HG03460 (cell line): ENCODE measurements around the gene FAM47C.
"Not testable (repeated sequence)": the region's sequence is repeated elsewhere in the genome, so short reads cannot be mapped to it uniquely, and the experiment has no call there.

Source experiments
- ATAC-seq: cut with Tn5 transposase; IDR thresholded peaks from one replicate; pipeline ENCODE4 v1.9.1; 2021; ENCODE audit not compliant: unreplicated experiment

FAM47C gene

DNA sequence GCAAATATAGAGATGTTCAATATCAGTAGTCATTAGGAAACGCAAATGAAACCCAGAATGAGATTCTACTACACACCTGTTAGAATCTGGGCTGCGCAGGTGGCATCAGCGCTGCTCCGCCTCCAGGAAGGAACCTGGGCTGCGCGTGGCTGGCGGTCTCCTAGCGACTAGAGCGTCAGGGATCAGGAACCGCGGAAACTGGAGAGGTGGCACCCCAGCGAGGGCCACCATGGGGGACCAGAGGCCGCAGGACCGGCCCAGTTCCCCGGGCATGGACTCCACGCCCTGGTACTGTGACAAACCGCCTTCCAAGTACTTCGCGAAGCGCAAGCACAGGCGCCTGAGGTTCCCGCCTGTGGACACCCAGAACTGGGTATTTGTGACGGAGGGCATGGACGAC is at the start of gene FAM47C:
FAM47C (plus strand) TSS at position 185 of the 400 bp plus-strand sequence; CDS start at position 230, 45 bp downstream.
- ATAC-seq, result not testable (repeated sequence)

DNA sequence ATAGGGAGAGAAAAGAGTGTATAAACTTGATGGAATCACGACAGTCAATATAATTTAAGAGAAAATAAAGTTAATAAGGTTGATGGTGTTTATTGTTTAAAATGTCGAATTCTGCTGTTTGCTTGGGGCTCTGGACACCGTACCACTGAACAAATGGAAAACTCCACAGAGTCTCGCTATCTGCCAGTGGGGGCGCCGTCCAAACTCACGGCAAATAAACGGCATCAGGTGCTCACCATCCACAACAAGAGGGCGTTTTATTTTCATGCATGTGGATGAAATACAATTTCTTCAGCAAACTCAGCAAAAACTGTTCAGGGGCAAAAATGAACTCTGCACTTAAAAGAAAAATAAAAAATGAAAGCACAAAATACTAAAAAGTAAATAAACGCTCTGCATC is 46.6 kb upstream of the FAM47C start:
- no peak for ATAC-seq

DNA sequence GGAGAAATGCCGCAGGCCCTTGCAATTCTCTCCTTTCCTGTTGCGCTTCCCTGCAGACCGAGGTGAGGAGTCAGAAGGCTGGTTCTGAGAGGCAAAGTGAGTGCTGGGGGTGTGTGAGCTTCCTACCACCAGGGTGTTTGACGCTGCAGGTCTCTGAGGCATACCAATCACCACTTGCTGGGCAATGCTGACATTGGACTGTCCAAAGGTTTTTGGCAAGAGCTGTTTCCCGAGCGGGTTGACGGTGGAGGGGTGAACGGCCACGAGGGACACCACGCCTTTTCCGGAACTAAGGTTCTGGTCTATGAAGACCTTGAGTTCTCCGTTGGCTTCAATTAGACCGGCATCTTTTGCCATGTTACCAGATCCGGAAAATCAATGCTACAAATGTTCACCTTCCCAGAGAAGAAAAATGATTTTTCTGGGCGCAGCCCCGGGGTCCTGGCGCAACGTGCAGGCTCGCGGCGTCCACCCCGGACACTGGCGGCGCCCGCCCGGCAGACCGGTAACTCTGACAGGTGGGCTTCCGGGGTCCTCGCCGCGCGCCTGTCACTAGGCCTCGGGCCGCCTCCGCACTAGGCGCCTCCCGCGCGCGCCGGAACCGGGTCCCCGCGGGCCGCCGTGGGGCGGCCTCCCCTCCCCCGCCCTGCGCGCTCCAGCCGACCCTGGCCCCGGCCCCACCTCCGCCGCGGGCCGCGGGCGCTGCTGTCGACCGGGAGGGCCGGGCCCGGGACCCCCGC is 44.9 kb upstream of the FAM47C start:
- no peak for ATAC-seq

DNA sequence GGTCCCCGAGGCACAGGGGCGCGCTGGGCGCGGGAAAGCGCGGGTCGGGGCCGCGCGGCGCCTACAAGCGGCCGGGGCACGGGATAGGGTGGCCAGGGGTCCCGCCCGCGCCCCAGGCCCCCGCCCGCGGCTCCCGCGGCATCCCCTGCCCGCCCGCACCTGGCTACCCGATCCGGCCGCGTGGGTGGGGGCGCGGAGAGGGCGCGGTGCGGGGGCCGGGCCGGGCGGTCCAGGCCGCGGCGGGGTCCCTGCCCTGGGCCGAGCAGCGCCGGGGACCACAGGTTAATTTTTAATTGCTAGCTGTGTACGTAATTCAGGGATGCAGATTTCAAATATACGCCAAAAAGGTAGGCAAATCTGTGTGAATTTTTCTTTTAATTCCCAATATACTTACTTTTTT is 44.3 kb upstream of the FAM47C start:
- ATAC-seq, result no peak

DNA sequence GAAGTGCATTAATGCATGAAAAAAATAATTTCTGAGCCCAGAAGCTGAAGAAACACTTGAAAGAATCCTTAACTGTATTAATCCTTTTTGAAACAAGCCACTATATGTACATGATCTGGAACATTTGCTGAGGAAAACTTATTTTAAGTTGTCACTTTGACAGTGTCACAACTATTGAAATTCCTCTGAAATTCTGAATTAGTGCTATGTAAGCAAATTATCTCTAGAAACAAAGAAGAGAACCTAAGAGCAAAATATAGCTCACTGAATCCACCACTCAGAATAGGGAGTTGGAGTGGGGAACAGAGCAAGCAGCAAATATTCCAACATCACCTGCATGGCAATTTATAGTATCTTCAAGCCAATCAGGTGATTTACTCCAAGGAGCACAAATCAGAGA is 34.6 kb upstream of the FAM47C start:
- no peak for ATAC-seq

DNA sequence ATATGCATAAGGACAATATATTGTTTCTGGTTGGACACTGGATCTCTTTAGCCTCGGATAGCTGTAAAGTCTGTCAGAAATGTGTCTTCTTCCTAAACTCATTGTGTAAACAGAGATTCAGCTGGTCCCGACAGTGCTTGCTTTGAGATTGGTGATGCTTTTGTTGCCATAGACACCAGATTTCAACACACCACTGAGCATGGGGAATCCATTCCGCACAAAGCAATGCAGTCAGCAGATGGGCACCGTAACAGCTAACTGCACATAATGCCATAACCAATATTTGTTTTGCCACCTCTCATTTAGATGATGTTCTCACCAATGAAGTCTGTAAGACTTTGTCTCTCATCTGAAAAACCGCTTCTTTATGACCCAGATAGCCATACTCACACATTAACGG is 33.3 kb upstream of the FAM47C start:
- no peak for ATAC-seq

DNA sequence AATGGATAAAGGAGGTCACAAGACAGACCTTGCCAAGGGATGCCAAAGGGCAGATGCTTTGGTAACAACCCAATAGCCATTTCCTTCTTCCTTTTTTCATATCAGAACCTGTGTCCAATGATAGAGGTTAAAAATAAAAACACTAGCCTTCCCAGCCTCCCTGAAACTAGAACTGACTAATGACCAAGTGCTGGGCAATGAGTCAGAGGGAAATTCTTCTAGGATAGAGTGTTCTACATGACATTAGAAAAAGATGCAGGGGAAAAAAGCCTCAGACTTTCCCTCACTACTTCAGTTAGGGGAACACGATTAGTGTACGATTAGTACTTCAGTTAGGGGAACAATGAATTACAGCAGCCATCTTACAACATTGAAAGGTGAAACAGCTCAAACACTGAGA is 29.3 kb upstream of the FAM47C start:
- no peak for ATAC-seq

DNA sequence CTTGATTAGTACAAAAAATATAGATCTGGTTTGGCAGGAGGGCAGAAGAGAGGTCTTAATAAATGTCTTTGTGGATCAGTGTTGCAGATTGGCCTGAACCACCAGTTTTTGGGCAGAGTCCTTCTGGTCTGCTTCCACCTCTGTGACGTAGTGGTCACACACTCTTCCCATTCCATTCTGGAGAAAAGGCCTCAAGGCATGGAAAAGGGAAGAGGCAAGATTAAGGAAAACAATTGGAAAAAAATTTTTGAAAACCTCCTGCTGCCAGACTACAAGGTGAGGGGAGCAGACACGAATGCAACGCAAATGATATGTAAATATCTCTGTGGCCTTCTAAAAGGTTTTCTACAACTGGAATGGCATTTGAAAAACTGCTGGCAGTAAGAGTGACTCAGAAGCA is 24.3 kb upstream of the FAM47C start:
- no peak for ATAC-seq

DNA sequence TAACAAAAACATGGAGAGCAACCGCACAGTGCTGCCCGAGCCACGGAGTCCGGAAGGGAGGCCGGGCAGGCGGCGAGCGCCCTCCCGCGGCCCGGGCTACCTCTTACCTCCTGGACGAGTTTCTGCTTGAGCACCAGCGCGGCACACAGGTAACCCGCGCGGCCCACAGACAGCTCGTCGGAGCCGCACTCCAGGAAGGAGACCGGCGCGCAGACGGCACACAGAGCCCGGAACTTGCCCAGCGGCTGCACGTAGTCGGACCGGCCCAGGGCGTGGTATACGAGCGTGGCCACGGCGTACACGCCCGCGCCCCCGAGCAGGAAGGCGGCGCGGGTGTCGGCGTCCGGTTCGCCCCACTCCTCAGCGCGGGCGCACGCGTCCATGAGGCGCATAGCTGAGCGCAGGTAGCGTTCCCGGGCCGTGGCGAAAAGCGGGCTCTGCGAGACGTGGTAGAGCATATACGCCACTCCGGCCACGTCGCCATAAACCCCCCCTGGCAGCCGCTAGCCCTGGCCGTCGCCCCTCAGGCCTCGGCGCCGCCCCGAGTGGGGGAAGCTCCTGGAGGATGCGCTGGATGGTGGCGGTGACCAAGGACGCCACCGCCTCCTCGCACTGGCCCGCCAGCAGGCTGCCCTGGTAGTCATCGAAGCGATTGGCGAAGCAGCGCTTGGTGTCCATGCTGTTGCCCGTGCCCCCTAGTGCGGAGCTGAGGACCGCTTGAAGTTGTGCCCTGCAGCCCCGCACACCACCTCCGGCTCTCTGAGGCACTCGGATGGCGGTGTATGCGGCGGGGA is 22.6 kb upstream of the FAM47C start:
- ATAC-seq, result not testable (repeated sequence)

DNA sequence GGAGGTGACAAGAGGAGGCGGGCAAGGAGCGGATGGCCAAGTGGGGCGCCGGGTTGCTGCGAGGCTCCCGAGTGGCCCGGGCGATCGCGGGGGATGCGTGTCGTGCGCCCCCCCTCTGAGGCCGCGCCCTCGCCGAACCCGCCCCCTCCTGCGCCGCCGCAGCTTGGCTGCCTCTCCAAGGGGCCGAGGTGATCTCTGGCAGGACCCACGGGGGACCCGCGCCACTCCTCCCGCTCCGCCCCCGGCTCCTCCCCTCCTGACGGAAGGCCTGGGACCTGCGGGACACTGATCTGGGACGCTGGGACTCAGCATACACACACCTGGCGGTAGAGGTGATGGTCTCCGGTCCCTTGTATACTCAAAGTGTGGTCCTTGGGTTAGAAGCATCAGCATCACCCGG is 21.9 kb upstream of the FAM47C start:
- ATAC-seq, result no peak

DNA sequence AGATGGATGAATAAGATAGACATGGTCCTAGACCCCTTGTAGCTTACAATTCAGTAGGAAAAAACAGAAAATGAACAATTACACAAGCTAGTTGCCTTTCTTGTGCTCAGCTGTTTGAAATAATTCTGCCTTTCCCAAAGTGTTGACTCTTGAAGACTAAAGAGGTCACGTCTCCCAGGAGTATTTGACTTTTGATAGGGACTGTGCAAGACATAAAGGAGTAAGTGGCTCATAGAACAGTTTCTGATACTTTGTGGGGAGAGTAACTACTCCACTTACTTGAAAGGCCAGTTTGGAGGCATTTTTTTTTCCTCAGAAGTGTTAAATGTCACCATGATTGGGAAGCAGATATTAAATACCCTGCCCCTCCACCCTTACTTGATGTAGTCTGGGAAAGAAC is 21.0 kb upstream of the FAM47C start:
- ATAC-seq, result not testable (repeated sequence)

DNA sequence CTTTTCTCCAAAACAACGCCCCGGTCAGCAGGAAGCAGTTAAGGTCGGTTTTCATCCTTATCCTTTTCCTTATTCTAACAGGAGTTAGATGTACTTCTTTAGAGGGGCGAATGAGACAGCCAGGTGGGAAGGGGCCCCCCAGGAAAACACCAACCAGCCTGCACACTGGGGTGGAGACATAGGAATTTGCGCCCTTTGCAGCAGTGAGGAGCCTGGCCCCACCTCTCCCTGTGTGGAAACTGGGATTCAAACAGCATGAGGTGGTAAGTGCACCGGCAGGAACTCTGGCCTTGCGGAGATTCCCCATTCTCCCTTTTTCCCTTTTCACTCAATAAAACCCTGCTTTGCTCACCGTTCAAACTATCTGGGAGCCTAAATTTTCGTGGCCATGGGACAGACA is 8.0 kb upstream of the FAM47C start:
- ATAC-seq, result no peak

DNA sequence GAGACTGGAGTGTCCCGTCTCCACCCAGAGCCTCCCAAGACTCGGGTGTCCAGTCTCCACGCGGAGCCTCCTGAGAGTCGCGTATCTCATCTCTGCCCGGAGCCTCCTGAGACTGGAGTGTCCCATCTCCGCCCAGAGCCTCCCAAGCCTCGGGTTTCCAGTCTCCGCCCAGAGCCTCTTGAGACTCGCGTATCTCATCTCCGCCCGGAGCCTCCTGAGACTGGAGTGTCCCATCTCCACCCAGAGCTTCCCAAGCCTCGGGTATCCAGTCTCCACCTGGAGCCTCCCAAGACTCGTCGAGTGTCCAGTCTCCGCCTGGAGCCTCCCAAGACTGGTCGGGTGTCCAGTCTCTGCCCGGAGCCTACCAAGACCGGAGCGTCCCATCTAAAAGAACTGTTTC is 2.3 kb downstream of the FAM47C start:
- no peak for ATAC-seq

DNA sequence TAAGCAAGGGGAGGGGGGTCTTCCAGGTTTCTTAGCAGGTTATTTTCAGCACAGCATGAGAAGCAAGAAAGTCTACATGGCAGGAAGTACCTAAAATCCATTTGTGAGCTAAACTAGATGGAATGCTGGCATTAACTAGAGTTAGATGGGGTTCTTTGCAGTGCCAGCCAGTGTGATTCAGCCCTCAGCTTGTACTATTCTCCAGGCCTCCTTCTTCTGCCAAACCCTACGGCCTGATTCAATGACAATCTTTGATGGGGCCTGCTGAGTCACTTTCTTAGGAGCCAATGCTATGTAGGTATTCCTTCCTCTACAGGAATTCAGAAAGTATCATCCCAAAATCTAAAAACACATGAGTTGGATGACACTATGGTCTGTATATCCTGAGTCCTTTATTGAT is 26.1 kb downstream of the FAM47C start:
- ATAC-seq, result not testable (repeated sequence)

DNA sequence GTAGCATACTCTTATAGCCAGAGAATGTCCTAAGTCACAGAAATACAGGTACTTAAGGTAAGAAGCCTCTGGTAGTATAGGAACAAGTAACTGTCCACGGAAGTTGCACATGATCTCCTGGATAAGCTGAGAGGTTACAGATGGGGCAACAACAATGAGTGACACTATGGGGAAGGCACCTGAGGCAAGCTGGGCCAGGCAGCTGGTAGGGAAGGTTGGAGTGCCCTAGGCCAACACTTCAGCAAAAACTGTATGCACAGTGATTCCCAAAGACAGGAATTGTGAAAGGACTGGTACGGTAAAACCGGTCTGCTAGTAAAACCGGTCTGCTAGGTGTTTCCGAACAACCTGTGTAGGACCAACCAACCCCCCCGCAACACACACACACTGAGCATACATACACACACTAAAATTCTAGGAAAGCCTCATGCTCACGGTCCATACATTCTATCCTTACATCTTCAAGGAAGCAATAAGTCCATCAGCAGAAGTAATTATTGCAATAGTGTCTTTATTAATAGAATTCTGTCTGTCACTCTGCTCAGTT is 28.6 kb downstream of the FAM47C start:
- ATAC-seq, result not testable (repeated sequence)

DNA sequence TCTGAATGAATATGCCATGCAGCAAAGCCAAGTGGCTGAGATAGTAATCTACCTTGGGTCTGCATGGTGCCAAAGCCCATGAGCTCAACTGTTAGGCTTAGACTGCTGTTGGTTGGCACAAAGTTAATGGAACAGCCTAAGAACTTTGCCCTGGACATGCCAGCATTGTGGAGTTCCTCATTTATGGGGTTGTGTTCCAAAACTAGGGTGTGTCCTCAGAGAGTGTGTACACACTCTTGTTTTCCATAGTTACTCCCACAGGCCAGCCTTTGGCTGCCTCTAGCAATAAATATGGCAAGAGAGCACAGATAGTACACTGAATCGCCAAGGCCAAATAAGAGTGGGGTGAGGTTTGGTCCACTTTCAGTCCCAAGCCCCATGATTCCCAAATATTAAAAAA is 30.6 kb downstream of the FAM47C start:
- not testable (repeated sequence) for ATAC-seq

DNA sequence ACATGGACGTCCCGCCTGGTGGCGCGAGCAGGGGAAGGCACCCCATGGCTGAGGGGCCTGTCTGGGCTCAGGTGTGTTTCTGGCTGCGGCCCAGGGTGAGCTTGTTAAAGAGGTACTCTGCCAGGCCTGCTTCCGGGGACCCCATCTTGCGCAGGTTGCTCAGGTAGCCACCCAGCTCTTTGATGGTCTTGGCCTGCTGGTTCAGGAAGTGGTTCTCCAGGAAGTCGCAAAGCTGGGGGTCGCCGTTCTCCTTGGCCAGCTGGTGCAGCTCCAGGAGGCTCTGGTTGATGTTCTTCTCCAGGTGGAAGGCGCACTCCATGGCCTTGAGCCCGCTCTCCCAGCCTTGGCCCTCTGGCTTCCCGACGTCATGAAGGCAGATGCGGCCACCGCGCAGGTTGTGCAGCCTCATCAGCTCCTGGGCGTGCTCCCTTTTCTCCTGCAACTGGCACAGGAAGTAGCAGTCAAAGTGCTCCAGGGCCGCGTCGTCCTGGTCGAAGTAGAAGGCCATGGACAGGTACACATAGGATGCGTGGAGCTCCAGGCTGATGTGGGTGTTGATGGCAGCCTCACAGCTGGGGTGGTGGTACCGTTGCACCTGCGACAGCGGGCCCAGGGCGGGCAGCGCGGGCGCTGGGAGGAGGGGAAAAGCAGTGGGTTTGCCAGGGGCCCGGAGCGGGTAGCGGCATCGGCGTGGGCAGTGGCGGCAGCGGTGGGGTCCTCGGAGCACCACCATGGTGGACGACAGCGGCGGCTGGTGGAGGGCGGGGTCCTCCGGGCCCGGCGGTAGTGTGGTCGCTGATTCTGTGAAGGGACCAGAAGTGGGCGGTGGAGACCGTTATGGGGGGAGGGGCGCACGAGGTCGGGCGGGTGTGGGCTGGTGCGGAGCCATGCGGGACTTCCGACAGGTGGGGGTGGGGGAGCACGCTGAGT is 35.1 kb downstream of the FAM47C start:
- not testable (repeated sequence) for ATAC-seq

DNA sequence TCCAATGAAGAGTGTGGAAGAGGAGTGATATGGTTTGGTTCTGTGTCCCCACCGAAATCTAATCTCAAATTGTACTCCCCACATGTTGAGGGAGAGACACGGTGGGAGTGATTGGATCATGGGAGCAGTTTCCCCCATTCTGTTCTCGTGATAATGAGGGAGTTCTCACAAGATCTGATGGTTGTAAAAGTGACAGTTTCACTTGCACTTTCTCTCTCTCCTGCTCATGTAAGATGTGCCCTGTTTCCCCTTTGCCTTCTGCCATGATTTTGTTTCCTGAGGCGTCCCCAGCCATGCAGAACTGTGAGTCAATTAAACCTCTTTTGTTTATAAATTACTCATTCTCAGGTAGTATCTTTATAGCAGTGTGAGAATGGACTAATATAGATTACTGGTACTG is 39.6 kb downstream of the FAM47C start:
- ATAC-seq, result no peak

DNA sequence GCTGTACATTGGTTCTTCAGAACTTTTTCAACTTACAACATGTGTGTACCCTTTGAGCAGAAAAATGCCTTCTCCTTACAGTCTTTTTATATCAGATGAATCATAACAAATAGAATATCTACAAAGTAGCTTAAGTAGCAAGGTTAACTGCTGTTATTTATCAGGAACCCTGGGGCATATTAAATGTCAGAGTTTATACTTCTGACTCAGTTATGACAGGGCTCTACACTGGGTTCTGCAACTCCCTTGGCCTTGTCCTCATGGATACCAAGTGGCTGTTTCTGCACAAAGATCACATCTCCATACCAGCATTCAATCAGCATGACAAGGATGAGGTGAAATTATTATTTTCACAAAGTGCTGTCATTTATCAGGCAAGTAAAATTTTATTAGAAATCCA is 49.4 kb downstream of the FAM47C start:
- not testable (repeated sequence) for ATAC-seq

DNA sequence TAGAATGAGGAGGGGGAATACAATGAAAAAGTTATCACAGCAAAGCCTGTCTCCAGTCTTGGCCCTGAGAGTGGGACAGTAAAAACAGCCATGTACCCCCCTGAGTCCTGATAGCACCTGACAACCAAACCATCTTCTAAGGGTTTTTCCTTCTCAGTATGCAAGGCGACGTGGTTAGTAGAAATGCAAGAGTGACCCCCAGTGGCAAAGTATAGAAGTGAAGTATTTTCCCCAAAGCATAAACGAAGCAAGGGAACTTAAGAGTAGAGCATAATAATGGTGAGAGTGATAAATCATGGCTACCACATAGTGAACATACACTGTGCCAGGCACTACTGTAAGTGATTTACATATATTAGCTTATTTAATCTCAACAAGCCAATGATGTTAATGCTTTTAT is 52.8 kb downstream of the FAM47C start:
- no peak for ATAC-seq
